ENCODE measurements around the gene NF2.

- TF ChIP-seq POLR2A (IDR thresholded peaks at IDR 0.05; ENCODE audit: low read length) (no peak), CTCF (IDR thresholded peaks at IDR 0.05) (no peak), ZFP36 (IDR thresholded peaks at IDR 0.05; ENCODE audit: borderline replicate concordance, partially characterized antibody) (no peak), PHF8 (IDR thresholded peaks at IDR 0.05; ENCODE audit: borderline replicate concordance, low read depth) (no peak), SMC3 (IDR thresholded peaks at IDR 0.05) (no peak), USF2 (IDR thresholded peaks at IDR 0.05) (no peak), HOXA7 (CRISPR knock-in tag; IDR thresholded peaks at IDR 0.05) (no peak), EP300 (IDR thresholded peaks at IDR 0.05) (no peak), CBX2 (IDR thresholded peaks at IDR 0.05; ENCODE audit: borderline replicate concordance, low read depth) (no peak)
Measured at GRCh38 chr22:29651652-29652051, 48.2 kb downstream of the NF2 start.

Measured in A549 (cell line).